Suppressor macrophage (primary cell): ENCODE data around the gene FHL2.

Experiments used
- DNase-seq, 4 experiments: peaks; one replicate each; pipeline ENCODE4 v3.0.0-alpha.2; 2020 to 2022

The FHL2 gene

GRCh38 chr2:105397025-105397722, 1.7 kb downstream of the FHL2 start:
- DNase-seq, result no peak

DNA sequence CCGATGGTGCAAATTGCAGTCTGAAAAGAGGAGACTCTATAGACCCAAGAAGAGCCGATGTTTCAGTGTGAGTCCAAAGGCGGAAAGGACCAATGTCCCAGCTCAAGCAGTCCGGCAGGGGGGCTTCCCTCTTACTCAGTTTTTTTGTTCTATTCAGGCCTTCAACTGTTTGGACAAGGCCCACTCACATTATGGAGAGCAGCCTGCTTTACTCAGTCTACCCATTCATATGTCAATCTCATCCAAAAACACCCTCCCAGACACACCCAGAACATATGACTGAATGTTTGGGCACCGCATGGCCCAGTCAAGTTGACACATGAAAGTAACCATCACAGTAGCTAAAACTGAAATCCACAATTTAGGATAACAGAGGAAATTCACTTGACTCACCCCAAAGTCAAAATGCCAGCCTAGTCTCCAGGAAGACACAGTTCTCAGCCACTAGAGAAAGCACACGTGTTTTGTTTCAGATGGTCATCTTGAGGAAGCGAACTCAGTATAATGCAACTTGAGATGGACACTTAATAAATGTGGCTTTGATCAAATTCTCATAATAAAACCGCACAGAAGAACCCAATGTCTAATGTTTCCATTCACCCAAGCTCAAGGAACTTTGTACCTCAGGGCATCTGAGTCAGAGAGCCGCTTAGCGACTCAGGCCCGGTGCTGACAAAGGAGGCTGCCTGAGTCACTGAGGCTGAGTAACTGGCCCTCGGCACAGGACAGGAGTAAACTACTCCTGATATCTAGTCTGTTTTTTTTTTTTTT, 2.4 kb downstream of the FHL2 start:
- DNase-seq, result peak in 3 of 4 experiments; percentile 11 to 29 (median 22)

- DNase-seq, result no peak
Measured at GRCh38 chr2:105395691-105396090, 3.2 kb downstream of the FHL2 start.

- DNase-seq, result no peak
Measured at GRCh38 chr2:105394951-105395611, 3.8 kb downstream of the FHL2 start.

DNA sequence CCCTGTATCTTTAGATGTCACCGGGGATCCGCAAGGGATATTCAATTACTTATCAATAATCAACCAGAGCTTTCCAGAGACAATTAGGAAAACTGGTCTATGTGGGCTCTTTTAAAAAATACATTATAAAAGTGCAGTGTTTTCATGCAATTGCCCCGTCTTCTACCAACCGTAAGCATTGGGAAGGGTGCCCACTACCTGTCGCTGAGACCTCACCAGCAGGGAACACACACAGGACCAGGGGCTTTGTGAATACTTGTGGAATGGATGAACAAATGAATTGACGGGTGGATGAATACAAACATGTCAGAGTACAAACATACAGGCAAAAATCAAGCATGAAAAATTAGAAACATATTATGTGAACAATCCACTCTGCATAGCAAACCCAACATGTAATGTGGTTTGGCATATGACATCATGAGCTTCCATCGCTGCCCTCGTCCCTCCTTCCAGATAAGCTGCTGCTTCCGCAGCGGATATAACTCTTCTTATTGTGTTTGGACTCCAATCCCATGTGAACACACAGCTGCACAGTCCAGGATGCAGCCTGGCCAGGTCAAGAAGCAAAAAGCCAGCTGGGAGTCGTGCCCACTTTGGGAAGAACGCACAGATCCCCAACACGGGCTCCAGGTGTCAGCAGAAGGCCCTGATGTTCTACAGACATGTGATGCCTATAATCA, 5.3 kb downstream of the FHL2 start:
- DNase-seq, result no peak

- DNase-seq, result no peak
Measured at GRCh38 chr2:105391763-105392662, 6.8 kb downstream of the FHL2 start.

GRCh38 chr2:105391058-105391627, 7.7 kb downstream of the FHL2 start:
- no peak for DNase-seq

- DNase-seq, result no peak
Measured at GRCh38 chr2:105390454-105390853, 8.4 kb downstream of the FHL2 start.

DNA sequence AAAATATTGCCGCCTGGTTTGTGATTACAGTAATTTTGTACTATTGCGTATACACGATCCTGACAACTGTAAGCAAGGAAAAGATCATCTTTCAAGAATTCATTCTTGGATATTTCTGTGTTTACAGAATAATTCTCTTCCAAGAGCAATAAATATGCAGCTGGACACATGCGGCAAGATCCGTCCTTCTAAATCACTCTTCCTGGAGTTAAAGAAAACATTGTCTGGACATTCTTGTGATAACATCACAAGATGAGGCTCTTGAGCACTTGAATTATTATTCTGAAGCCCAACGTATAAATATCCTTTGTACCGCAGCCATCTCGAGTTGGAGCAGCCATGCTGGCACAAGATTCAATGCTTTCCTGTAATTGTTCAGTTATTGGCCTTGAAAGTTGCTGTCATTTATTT, 9.9 kb downstream of the FHL2 start:
- no peak for DNase-seq

DNA sequence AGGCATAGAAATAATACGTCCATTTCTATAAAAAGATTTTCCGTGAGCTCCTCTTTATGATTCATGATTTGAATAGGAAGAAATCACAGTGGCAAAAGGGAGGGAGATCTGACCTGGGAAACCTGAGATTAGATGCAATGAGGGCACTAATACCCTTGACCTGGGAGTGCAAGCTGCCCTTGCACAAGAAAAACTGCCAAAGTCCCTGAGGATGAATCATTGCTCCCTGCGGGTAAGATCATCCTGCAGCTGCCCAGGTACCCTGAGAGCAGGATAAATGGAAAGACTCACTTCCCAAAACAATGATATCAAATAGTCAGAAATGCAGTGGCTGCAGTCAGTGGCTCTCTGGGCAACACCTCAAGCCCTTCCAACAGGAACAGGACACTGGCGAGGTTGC, 11.6 kb downstream of the FHL2 start:
- DNase-seq, result peak in 2 of 4 experiments; percentile 6 to 27

- DNase-seq, result no peak
Measured at GRCh38 chr2:105385731-105386540, 12.9 kb downstream of the FHL2 start.

- no peak for DNase-seq
Measured at GRCh38 chr2:105384861-105385260, 14.0 kb downstream of the FHL2 start.

DNA sequence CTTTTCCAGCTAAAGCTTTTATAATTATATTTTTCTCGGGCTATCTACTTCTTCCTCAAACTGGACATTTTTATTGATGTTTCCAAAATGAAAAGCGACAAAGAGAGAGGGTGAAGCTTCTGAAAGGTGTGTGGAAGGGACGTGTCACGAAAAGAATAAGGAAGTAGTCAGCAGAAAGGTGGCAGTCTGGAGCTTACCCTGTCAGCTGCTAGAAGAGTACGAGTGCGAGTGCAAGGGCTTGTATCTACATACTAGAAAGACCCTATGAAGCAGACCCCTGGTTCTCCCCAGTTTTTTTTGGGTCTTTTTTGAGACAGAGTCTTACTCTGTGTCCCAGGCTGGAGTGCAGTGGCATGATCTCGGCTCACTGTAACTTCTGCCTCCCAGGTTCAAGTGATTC, 14.6 kb downstream of the FHL2 start:
- DNase-seq, result no peak

- peak; percentile 59 to 75 (median 69) for DNase-seq
Measured at GRCh38 chr2:105383432-105384166, 15.3 kb downstream of the FHL2 start.

DNA sequence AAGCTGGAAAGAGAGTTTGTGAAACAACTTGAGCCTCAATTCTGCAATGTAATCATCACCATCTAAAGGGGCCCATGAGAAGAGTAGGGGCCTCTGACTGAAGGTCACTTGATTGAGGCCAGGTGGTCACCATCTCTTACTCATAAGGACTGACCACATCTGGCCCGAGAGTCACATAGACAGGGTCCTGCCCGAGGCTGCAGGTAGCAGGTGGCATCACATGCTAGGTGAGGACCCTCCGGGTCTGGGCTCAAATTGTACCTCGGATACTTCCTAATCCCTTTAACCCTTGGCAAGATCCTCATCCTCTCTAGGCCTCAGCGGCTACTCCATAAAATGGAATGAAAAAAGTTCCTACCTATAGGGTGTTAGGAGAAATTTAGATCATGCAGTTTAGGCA, 16.7 kb downstream of the FHL2 start:
- no peak for DNase-seq

GRCh38 chr2:105381101-105381668, 17.7 kb downstream of the FHL2 start:
- DNase-seq, result no peak

DNA sequence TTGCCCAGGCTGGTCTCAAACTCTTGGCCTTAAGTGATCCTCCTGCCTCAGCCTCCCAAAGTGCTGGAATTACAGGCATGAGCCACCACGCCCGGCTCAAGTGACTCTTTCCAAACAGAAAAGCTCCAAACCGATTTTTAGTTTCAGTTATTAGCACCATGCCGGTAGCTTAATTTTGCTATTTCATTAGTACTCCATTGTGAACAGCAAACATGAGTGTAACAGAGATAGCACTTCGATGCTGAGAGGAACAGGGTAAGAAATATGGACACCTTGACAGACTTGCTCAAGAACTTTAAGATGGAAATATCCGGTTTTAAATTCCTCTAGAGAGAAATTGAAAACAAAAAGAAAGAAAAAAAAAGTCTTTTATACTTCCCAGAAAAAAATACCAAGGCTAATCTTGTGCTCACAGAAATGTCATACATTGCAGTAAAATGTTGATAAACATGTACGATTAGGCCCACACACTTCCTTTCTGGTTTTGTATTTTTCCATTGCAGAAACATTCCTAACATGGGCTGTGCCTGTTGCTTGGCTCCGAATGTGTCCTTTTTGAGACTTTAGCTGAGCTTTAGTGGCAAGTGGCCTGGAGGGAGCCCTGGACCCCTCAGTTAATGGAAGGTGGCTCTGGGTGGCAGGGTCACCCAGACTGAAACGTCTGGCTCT, 18.3 kb downstream of the FHL2 start:
- no peak for DNase-seq

GRCh38 chr2:105379741-105380186, 19.1 kb downstream of the FHL2 start:
- peak in 2 of 4 experiments; percentile 33 to 53 for DNase-seq

GRCh38 chr2:105378921-105379383, 19.9 kb downstream of the FHL2 start:
- DNase-seq, result no peak
